ENCODE measurements around the gene HNF1A. TPM values are rescaled to one million over a fixed set of nuclear protein-coding genes. Genes with fewer than 3 reads are reported as not detected.

Gene HNF1A
- total and polyA plus RNA-seq, 2 of the 4 experiments (the other 2 are of a cell fraction), result under 0.01 TPM; not detected in 1

- WGBS, 2 experiments (ENCODE audit: extremely low coverage in 2 of 2, insufficient read length in 1 of 2), result 56% methylated on average over 3 of the region's 11 CpGs; no CpG with 5 or more reads in 1 of the 2 experiments
- no peak overlapping the region for H3K4me3 ChIP-seq (ENCODE audit: insufficient read depth, low read depth, low read length)
- intact Hi-C loops (cut with micrococcal nuclease) (no loop called here), dilution Hi-C loops (cut with HindIII; ENCODE audit: low sequenced_read_pairs, unreplicated experiment) (no loop called here), in situ Hi-C loops (cut with MboI; ENCODE audit: low sequenced_read_pairs) (no loop called here)
- DNase-seq (no peak), ATAC-seq (ENCODE audit: low read depth) (peak; percentile 21; the same call in 1 of the 2 replicates)
- no peak overlapping the region for H4K8ac ChIP-seq (ENCODE audit: low read depth in 2 of 2, low read length in 2 of 2)
- no peaks in the 10 kb centered on the region for H3K79me1 ChIP-seq (ENCODE audit: low read depth in 1 of 2, low read length in 2 of 2)
- peaks cover 20% of the 10 kb centered on the region for H3K27me3 ChIP-seq (ENCODE audit: control insufficient read depth, insufficient read depth, low read length)
- no peak overlapping the region for H2AK5ac ChIP-seq (ENCODE audit: low read depth, low read length)
- H3K9me1 ChIP-seq (ENCODE audit: insufficient read depth, low read length), result no peaks in the 10 kb centered on the region
- no peaks in the 10 kb centered on the region for H3K36me3 ChIP-seq (ENCODE audit: control insufficient read depth, insufficient read depth, low read length)
- H2BK20ac ChIP-seq (ENCODE audit: low read depth, low read length), result no peak overlapping the region
- no peak overlapping the region for H3K4ac ChIP-seq (ENCODE audit: low read depth, low read length)
- ChIA-PET POLR2A (ENCODE audit: unreplicated experiment) (no interaction called here), CTCF (no interaction called here)
- H3K23ac ChIP-seq (ENCODE audit: low read depth, low read length), result no peak overlapping the region
- H3K9ac ChIP-seq (ENCODE audit: low read depth, low read length), result no peak overlapping the region
- no peak overlapping the region for H3K14ac ChIP-seq (replicated peaks; ENCODE audit: low read depth, low read length)
- no peak overlapping the region for H3K18ac ChIP-seq (ENCODE audit: low read depth, low read length)
- H2AK9ac ChIP-seq (replicated peaks; ENCODE audit: low read depth, low read length, poor library complexity), result no peak overlapping the region
- no peak for TF ChIP-seq RFX5 (IDR thresholded peaks at IDR 0.05; ENCODE audit: low read depth, low read length)
- no peak for TF ChIP-seq RAD21 (IDR thresholded peaks at IDR 0.05; ENCODE audit: low read length)
- TF ChIP-seq, protein P1, sequence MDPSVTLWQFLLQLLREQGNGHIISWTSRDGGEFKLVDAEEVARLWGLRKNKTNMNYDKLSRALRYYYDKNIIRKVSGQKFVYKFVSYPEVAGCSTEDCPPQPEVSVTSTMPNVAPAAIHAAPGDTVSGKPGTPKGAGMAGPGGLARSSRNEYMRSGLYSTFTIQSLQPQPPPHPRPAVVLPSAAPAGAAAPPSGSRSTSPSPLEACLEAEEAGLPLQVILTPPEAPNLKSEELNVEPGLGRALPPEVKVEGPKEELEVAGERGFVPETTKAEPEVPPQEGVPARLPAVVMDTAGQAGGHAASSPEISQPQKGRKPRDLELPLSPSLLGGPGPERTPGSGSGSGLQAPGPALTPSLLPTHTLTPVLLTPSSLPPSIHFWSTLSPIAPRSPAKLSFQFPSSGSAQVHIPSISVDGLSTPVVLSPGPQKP (IDR thresholded peaks at IDR 0.05; ENCODE audit: borderline replicate concordance, low read depth, low read length), result no peak
- no peak for TF ChIP-seq RCOR1 (IDR thresholded peaks at IDR 0.05; ENCODE audit: insufficient replicate concordance, low read length)
- no peak for TF ChIP-seq CHD1 (IDR thresholded peaks at IDR 0.05; ENCODE audit: low read depth, low read length)
- TF ChIP-seq SMC3 (IDR thresholded peaks at IDR 0.05; ENCODE audit: low read depth, low read length), result no peak
- TF ChIP-seq FOS (IDR thresholded peaks at IDR 0.05; ENCODE audit: low read depth, low read length), result no peak
- TF ChIP-seq MXI1 (IDR thresholded peaks at IDR 0.05; ENCODE audit: borderline replicate concordance, low read depth, low read length), result no peak
- TF ChIP-seq MAFK (IDR thresholded peaks at IDR 0.05; ENCODE audit: low read depth, low read length), result no peak
- no peak for TF ChIP-seq BHLHE40 (IDR thresholded peaks at IDR 0.05; ENCODE audit: low read depth, low read length)
- TF ChIP-seq CEBPB (IDR thresholded peaks at IDR 0.05; ENCODE audit: low read depth, low read length), result no peak
- no peak for TF ChIP-seq NFE2L2 (IDR thresholded peaks at IDR 0.05; ENCODE audit: low read depth, low read length)
- TF ChIP-seq, protein P2, sequence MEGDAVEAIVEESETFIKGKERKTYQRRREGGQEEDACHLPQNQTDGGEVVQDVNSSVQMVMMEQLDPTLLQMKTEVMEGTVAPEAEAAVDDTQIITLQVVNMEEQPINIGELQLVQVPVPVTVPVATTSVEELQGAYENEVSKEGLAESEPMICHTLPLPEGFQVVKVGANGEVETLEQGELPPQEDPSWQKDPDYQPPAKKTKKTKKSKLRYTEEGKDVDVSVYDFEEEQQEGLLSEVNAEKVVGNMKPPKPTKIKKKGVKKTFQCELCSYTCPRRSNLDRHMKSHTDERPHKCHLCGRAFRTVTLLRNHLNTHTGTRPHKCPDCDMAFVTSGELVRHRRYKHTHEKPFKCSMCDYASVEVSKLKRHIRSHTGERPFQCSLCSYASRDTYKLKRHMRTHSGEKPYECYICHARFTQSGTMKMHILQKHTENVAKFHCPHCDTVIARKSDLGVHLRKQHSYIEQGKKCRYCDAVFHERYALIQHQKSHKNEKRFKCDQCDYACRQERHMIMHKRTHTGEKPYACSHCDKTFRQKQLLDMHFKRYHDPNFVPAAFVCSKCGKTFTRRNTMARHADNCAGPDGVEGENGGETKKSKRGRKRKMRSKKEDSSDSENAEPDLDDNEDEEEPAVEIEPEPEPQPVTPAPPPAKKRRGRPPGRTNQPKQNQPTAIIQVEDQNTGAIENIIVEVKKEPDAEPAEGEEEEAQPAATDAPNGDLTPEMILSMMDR (conservative IDR thresholded peaks at IDR 0.05; ENCODE audit: low read depth, low read length), result no peak
- no peak for TF ChIP-seq MAZ (IDR thresholded peaks at IDR 0.05; ENCODE audit: borderline replicate concordance, low read depth, low read length)
- TF ChIP-seq, protein P3, sequence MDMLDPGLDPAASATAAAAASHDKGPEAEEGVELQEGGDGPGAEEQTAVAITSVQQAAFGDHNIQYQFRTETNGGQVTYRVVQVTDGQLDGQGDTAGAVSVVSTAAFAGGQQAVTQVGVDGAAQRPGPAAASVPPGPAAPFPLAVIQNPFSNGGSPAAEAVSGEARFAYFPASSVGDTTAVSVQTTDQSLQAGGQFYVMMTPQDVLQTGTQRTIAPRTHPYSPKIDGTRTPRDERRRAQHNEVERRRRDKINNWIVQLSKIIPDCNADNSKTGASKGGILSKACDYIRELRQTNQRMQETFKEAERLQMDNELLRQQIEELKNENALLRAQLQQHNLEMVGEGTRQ (IDR thresholded peaks at IDR 0.05; ENCODE audit: low read depth, low read length), result no peak
- no peak for TF ChIP-seq POLR2A (IDR thresholded peaks at IDR 0.05; ENCODE audit: low read depth, low read length)
- no peak overlapping the region for H2BK120ac ChIP-seq (ENCODE audit: low read depth, low read length)
- H2BK15ac ChIP-seq (ENCODE audit: low read depth, low read length), result no peak overlapping the region
- H2AFZ ChIP-seq (replicated peaks; ENCODE audit: low read length, poor library complexity), result peak overlapping the region; percentile 43
- H4K20me1 ChIP-seq (ENCODE audit: insufficient read depth, low read length), result no peaks in the 10 kb centered on the region
- no peak overlapping the region for H4K5ac ChIP-seq (ENCODE audit: low read depth, low read length)
- H3K27ac ChIP-seq (ENCODE audit: insufficient read depth, low read length), result no peak overlapping the region
- H3K56ac ChIP-seq (ENCODE audit: extremely low read depth, insufficient read depth, low read length), result no peak overlapping the region
- H3K9me3 ChIP-seq (ENCODE audit: control insufficient read depth, insufficient read depth, low read length), result no peaks in the 10 kb centered on the region
- BruUV-seq (replicated peaks), result no TSS peak
- H3K4me2 ChIP-seq (ENCODE audit: low read depth, low read length), result no peak overlapping the region
- no peak overlapping the region for H2BK5ac ChIP-seq (ENCODE audit: low read depth, low read length, poor library complexity, severe bottlenecking)
- no peaks in the 10 kb centered on the region for H3K4me1 ChIP-seq (ENCODE audit: control insufficient read depth, insufficient read depth, low read length)
- no peak overlapping the region for H4K91ac ChIP-seq (ENCODE audit: insufficient read depth, low read depth, low read length)
Observed at GRCh38 chr12:121025442-121026226, 47.3 kb downstream of the HNF1A start.

All from IMR-90 (cell line).